SIG-M5 treated with dmso at 0.1 percent for 504 hours (cell line): Measurements from ENCODE around the gene NSD1.
"Not testable (repeated sequence)": the region's sequence is repeated elsewhere in the genome, so short reads cannot be mapped to it uniquely, and the experiment has no call there.

Source experiments
- DNase-seq: peaks from one replicate; lab custom pipeline; 2025; ENCODE audit not compliant: unreplicated experiment; lab: John Stamatoyannopoulos, UW

NSD1 gene

GRCh38 chr5:177228751-177229150 is 95.2 kb downstream of the NSD1 start:
- no peak for DNase-seq

- DNase-seq, result no peak
Measured at GRCh38 chr5:177230660-177231059, 97.1 kb downstream of the NSD1 start.

- DNase-seq, result no peak
Measured at GRCh38 chr5:177231479-177232250, 98.1 kb downstream of the NSD1 start.

- no peak for DNase-seq
Measured at GRCh38 chr5:177232358-177232757, 98.8 kb downstream of the NSD1 start.

- no peak for DNase-seq
Measured at GRCh38 chr5:177232761-177233160, 99.2 kb downstream of the NSD1 start.

GRCh38 chr5:177233206-177233605 is 99.6 kb downstream of the NSD1 start:
- no peak for DNase-seq

- DNase-seq, result no peak
Measured at GRCh38 chr5:177233802-177234201, 100.2 kb downstream of the NSD1 start.

- DNase-seq, result no peak
Measured at GRCh38 chr5:177234841-177235240, 101.3 kb downstream of the NSD1 start.

- DNase-seq, result no peak
Measured at GRCh38 chr5:177241768-177242167, 108.2 kb downstream of the NSD1 start.

- no peak for DNase-seq
Measured at GRCh38 chr5:177242304-177242703, 108.7 kb downstream of the NSD1 start.

- DNase-seq, result no peak
Measured at GRCh38 chr5:177249761-177250537, 116.4 kb downstream of the NSD1 start.

GRCh38 chr5:177253252-177253651 is 119.7 kb downstream of the NSD1 start:
- no peak for DNase-seq

- no peak for DNase-seq
Measured at GRCh38 chr5:177256296-177256695, 122.7 kb downstream of the NSD1 start.

- not testable (repeated sequence) for DNase-seq
Measured at GRCh38 chr5:177258711-177259110, 125.1 kb downstream of the NSD1 start.

- no peak for DNase-seq
Measured at GRCh38 chr5:177260961-177261360, 127.4 kb downstream of the NSD1 start.

- no peak for DNase-seq
Measured at GRCh38 chr5:177261510-177261909, 127.9 kb downstream of the NSD1 start.

GRCh38 chr5:177264178-177264577 is 130.6 kb downstream of the NSD1 start:
- DNase-seq, result no peak

- no peak for DNase-seq
Measured at GRCh38 chr5:177265395-177265794, 131.8 kb downstream of the NSD1 start.

GRCh38 chr5:177269232-177269895 is 135.8 kb downstream of the NSD1 start:
- DNase-seq, result no peak

GRCh38 chr5:177269976-177270375 is 136.4 kb downstream of the NSD1 start:
- no peak for DNase-seq

- no peak for DNase-seq
Measured at GRCh38 chr5:177270653-177271052, 137.1 kb downstream of the NSD1 start.

- DNase-seq, result no peak
Measured at GRCh38 chr5:177271113-177271512, 137.5 kb downstream of the NSD1 start.
